NT2/D1 (cell line): Measurements from ENCODE around the gene TRIM39.

ENCODE experiments used
- YY1 ChIP-seq: IDR thresholded peaks from 2 replicates; pipeline ENCODE4 v1.6.1; 2011; ENCODE audit not compliant: insufficient read length, insufficient read depth
- ZNF274 ChIP-seq: IDR thresholded peaks from 2 replicates; pipeline ENCODE4 v1.6.1; 2011; ENCODE audit warnings: mild to moderate bottlenecking, low read depth, low read length

- TF ChIP-seq ZNF274 (no peak), YY1 (no peak)
These were observed 728 bp upstream of the TRIM39 start for GRCh38 chr6:30325873-30326525.
